ENCODE measurements around the gene PPP1R15A.
"Not testable (repeated sequence)": the region's sequence is repeated elsewhere in the genome, so short reads cannot be mapped to it uniquely, and the experiment has no call there.

PPP1R15A gene

GRCh38 chr19:48859711-48860572 lies 12.3 kb upstream of the PPP1R15A start:
- DNase-seq (ENCODE audit: low spot score) = peak; percentile 91

GRCh38 chr19:48861313-48861712 lies 10.9 kb upstream of the PPP1R15A start:
- no peak for DNase-seq (ENCODE audit: low spot score)

DNA sequence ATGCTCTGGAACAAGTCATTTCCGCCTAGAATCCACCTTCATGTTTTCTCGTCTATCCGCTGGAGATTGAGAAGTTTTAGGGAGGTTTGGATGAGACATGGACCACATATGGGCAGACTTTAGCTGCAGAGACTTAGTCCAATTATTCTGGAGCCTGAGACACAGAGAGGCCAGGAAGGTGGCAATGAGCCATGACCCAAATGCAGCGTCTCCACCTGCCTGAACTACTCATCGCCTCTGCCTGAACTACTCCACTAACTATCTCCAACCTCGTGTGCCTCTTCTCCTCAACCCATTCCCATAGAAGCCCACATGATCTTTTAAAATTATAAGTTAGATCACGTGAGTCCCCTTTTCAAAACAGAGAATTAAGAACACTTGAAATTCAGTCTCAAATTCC lies 9.4 kb upstream of the PPP1R15A start:
- DNase-seq (ENCODE audit: low spot score) = no peak

GRCh38 chr19:48866692-48867091 lies 5.5 kb upstream of the PPP1R15A start:
- no peak for DNase-seq (ENCODE audit: low spot score)

- no peak for DNase-seq (ENCODE audit: low spot score)
Measured at GRCh38 chr19:48867123-48867745, 5.0 kb upstream of the PPP1R15A start.

DNA sequence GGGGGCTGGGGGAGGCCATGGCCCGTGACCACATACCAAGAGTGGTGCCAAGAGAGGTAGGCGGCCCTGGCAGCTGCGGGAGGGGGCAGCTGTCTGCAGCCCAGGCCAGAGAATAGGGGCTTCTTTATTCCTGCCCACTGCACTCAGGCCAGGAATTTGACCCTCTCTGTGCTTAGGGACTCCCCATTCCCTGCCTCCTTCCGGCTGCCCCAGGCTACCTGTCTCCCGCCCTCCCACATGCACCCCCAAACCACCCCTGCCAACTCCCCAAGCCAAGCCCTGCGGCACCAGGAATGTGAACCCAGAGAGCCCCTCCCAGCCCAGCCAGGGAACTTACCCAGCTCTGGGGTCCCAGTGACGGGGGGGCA lies 4.5 kb upstream of the PPP1R15A start:
- no peak for DNase-seq (ENCODE audit: low spot score)

- DNase-seq (ENCODE audit: low spot score) = no peak
Measured at GRCh38 chr19:48868114-48868886, 3.9 kb upstream of the PPP1R15A start, which contains the start of gene PLEKHA4. Gene PLEKHA4, minus strand, starts transcription at chr19:48868617. Its CDS starts 997 bp downstream, at chr19:48867620.

DNA sequence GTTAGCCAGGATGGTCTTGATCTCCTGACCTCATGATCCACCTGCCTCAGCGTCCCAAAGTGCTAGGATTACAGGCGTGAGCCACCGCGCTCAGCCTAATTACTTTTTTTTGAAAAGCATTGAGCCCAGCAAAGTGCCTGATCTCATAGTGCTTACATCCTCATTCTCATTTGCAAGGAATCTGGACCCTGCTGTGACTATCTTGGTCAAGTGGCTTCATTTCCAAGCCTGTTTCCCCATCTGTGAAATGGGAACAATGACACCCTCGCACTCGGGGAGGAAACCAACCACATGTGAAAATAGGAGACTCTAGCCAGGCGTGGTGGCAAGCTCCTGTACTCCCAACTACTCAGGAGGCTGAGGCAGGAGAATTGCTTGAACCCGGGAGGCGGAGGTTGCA lies 2.2 kb upstream of the PPP1R15A start:
- no peak for DNase-seq (ENCODE audit: low spot score)

GRCh38 chr19:48871471-48872181 lies 595 bp upstream of the PPP1R15A start:
- not testable (repeated sequence) for DNase-seq (ENCODE audit: low spot score)

- peak; percentile 93 for DNase-seq (ENCODE audit: low spot score)
Measured at GRCh38 chr19:48872884-48873475, 759 bp downstream of the PPP1R15A start.

- no peak for DNase-seq (ENCODE audit: low spot score)
Measured at GRCh38 chr19:48873476-48874302, 1.5 kb downstream of the PPP1R15A start.

DNA sequence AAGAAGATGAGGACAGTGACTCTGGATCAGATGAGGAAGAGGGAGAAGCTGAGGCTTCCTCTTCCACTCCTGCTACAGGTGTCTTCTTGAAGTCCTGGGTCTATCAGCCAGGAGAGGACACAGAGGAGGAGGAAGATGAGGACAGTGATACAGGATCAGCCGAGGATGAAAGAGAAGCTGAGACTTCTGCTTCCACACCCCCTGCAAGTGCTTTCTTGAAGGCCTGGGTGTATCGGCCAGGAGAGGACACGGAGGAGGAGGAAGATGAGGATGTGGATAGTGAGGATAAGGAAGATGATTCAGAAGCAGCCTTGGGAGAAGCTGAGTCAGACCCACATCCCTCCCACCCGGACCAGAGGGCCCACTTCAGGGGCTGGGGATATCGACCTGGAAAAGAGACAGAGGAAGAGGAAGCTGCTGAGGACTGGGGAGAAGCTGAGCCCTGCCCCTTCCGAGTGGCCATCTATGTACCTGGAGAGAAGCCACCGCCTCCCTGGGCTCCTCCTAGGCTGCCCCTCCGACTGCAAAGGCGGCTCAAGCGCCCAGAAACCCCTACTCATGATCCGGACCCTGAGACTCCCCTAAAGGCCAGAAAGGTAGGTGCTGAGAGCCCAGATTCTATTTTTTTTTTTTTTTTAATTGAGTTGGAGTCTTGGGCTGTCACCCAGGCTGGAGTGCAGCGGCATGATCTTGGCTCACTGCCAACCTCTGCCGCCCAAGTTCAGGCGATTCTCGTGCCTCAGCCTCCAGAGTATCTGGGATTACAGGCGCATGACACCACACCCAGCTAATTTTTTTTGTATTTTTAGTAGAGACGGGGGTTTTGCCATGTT lies 2.3 kb downstream of the PPP1R15A start:
- DNase-seq (ENCODE audit: low spot score) = no peak

DNA sequence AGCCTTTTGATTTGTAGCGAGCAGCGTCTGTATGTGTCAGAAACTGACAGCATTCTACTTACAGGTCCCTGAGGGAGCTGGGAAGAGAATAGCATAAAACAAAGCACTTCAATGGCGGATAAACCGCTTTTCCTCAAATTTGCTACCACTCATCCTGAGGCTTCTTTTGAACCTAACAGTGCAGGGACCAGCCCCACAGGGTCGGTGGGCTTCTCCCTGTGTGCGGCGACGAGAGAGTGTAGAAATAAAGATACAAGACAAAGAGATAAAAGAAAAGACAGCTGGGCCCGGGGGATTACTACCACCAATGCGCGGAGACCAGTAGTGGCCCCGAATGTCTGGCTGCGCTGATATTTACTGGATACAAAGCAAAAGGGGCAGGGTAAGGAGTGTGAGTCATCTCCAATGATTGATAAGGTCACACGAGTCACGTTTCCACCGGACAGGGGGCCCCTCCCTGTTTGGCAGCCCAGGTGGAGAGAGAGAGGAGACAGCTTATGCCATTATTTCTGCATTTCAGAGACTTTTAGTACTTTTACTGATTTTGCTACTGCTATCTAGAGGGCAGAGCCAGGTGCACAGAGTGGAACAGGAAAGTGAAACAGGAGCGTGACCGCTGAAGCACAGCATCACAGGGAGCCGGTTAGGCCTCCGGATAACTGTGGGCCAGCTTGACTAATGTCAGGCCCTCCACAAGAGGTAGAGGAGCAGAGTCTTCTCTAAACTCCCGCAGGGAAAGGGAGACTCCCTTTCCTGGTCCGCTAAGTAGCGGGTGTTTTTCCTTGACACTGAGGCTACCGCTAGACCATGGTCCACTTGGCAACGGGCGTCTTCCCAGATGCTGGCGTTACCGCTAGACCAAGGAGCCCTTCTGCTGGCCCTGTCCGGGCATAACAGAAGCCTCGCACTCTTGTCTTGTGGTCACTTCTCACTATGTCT lies 4.1 kb downstream of the PPP1R15A start:
- not testable (repeated sequence) for DNase-seq (ENCODE audit: low spot score)

DNA sequence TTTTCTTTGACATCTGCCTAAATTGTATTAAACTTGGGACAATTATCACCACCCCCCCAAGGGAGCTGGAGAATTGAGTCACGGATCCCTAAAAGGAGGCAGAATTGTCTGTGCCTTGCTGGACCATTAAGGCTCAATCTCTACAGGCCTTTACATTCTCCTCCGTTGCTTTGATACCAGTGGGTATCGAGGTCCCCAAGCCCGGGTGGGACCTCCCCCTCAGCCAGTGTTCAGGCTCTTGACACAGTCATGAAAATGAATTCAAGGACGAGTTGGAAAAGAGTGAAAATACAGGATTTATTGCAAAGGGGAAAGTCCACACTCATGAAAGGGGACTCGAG lies 5.6 kb downstream of the PPP1R15A start:
- DNase-seq (ENCODE audit: low spot score) = no peak

- DNase-seq (ENCODE audit: low spot score) = no peak
Measured at GRCh38 chr19:48878196-48879024, 6.2 kb downstream of the PPP1R15A start.

- DNase-seq (ENCODE audit: low spot score) = no peak
Measured at GRCh38 chr19:48879025-48879637, 6.9 kb downstream of the PPP1R15A start.

DNA sequence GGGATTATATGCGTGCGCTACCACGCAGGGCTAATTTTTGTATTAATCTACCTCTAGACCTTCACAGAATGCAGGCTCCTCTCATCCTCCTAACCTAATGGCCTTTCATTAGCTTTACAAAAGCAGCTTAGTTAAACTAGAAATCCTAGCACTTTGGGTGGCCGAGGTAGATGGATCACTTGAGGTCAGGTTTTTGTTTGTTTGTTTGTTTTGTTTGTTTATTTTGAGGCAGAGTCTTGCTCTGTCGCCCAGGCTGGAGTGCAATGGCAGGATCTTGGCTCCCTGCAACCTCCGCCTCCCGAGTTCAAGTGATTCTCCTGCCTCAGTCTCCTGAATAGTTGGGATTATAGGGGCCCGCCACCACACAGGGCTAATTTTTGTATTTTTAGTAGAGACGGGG lies 7.5 kb downstream of the PPP1R15A start:
- DNase-seq (ENCODE audit: low spot score) = not testable (repeated sequence)
